Measurements from ENCODE around the gene TGM2. TPM values are rescaled to one million over a fixed set of nuclear protein-coding genes. Genes with fewer than 3 reads are reported as not detected.

Gene TGM2
- total and polyA plus RNA-seq, 9 of the 15 experiments (the other 6 are each of a cell fraction or from before 2014, with no cell fraction given): 5.5 to 78.5 (median 37.6) TPM

DNA sequence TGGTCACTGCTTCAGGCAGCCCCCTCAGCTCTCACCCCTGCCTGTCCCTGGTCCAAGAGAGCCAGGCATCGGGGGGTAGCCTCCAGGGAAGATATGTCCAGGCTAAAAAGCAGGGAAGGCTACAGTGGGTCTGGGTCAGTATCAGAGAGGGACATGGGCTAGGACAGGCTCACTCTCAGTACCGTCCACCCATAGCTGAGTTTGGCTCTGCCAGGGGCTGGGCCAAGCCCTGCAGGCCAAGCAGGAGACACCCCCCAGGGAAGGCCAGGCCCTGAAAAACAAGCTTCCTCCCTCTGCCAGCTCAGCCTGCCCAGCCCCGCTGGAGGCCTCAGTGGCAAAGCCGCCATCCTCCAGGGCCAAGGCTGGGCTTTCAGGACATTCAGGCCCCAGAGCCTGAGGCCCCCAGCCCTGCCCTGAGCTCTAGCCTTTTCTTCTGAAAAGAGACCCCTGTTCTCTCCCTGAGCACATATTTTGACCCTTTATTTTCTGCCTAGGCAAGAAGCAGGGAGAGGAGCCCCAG lies 28.6 kb upstream of the TGM2 start (continued):
- TF ChIP-seq, protein P1, sequence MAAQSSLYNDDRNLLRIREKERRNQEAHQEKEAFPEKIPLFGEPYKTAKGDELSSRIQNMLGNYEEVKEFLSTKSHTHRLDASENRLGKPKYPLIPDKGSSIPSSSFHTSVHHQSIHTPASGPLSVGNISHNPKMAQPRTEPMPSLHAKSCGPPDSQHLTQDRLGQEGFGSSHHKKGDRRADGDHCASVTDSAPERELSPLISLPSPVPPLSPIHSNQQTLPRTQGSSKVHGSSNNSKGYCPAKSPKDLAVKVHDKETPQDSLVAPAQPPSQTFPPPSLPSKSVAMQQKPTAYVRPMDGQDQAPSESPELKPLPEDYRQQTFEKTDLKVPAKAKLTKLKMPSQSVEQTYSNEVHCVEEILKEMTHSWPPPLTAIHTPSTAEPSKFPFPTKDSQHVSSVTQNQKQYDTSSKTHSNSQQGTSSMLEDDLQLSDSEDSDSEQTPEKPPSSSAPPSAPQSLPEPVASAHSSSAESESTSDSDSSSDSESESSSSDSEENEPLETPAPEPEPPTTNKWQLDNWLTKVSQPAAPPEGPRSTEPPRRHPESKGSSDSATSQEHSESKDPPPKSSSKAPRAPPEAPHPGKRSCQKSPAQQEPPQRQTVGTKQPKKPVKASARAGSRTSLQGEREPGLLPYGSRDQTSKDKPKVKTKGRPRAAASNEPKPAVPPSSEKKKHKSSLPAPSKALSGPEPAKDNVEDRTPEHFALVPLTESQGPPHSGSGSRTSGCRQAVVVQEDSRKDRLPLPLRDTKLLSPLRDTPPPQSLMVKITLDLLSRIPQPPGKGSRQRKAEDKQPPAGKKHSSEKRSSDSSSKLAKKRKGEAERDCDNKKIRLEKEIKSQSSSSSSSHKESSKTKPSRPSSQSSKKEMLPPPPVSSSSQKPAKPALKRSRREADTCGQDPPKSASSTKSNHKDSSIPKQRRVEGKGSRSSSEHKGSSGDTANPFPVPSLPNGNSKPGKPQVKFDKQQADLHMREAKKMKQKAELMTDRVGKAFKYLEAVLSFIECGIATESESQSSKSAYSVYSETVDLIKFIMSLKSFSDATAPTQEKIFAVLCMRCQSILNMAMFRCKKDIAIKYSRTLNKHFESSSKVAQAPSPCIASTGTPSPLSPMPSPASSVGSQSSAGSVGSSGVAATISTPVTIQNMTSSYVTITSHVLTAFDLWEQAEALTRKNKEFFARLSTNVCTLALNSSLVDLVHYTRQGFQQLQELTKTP (IDR thresholded peaks at IDR 0.05; ENCODE audit: low read depth in 1 of 2, partially characterized antibody in 2 of 2): no peak
- TF ChIP-seq PRPF4 (IDR thresholded peaks at IDR 0.05; ENCODE audit: insufficient read depth, low read depth, low read length, poor library complexity, severe bottlenecking) (no peak), CBX3 (IDR thresholded peaks at IDR 0.05; ENCODE audit: borderline replicate concordance in 1 of 2, low read length in 2 of 2) (no peak), HDAC6 (IDR thresholded peaks at IDR 0.05; ENCODE audit: low read depth, low read length) (no peak), ZNF57 (CRISPR knock-in tag; IDR thresholded peaks at IDR 0.05) (no peak), SETDB1 (IDR thresholded peaks at IDR 0.05; ENCODE audit: low read length) (no peak), LEF1 (IDR thresholded peaks at IDR 0.05) (no peak)
- TF ChIP-seq, protein P2, sequence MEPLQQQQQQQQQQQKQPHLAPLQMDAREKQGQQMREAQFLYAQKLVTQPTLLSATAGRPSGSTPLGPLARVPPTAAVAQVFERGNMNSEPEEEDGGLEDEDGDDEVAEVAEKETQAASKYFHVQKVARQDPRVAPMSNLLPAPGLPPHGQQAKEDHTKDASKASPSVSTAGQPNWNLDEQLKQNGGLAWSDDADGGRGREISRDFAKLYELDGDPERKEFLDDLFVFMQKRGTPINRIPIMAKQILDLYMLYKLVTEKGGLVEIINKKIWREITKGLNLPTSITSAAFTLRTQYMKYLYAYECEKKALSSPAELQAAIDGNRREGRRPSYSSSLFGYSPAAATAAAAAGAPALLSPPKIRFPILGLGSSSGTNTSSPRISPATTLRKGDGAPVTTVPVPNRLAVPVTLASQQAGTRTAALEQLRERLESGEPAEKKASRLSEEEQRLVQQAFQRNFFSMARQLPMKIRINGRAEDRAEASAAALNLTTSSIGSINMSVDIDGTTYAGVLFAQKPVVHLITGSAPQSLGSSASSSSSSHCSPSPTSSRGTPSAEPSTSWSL (CRISPR knock-in tag; IDR thresholded peaks at IDR 0.05; ENCODE audit: borderline replicate concordance): no peak
- TF ChIP-seq, protein P3, sequence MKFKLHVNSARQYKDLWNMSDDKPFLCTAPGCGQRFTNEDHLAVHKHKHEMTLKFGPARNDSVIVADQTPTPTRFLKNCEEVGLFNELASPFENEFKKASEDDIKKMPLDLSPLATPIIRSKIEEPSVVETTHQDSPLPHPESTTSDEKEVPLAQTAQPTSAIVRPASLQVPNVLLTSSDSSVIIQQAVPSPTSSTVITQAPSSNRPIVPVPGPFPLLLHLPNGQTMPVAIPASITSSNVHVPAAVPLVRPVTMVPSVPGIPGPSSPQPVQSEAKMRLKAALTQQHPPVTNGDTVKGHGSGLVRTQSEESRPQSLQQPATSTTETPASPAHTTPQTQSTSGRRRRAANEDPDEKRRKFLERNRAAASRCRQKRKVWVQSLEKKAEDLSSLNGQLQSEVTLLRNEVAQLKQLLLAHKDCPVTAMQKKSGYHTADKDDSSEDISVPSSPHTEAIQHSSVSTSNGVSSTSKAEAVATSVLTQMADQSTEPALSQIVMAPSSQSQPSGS (CRISPR knock-in tag; IDR thresholded peaks at IDR 0.05): no peak
- TF ChIP-seq, protein P4, sequence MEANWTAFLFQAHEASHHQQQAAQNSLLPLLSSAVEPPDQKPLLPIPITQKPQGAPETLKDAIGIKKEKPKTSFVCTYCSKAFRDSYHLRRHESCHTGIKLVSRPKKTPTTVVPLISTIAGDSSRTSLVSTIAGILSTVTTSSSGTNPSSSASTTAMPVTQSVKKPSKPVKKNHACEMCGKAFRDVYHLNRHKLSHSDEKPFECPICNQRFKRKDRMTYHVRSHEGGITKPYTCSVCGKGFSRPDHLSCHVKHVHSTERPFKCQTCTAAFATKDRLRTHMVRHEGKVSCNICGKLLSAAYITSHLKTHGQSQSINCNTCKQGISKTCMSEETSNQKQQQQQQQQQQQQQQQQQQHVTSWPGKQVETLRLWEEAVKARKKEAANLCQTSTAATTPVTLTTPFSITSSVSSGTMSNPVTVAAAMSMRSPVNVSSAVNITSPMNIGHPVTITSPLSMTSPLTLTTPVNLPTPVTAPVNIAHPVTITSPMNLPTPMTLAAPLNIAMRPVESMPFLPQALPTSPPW (CRISPR knock-in tag; IDR thresholded peaks at IDR 0.05): no peak
- TF ChIP-seq, protein P5, sequence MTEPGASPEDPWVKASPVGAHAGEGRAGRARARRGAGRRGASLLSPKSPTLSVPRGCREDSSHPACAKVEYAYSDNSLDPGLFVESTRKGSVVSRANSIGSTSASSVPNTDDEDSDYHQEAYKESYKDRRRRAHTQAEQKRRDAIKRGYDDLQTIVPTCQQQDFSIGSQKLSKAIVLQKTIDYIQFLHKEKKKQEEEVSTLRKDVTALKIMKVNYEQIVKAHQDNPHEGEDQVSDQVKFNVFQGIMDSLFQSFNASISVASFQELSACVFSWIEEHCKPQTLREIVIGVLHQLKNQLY (CRISPR knock-in tag; conservative IDR thresholded peaks at IDR 0.05): no peak
